ENCODE results near the gene PALM.

- no peak for TF ChIP-seq ZNF232 (CRISPR knock-in tag; IDR thresholded peaks at IDR 0.05)
- no peak for TF ChIP-seq NFYB (CRISPR knock-in tag; conservative IDR thresholded peaks at IDR 0.05; ENCODE audit: low read depth)
Measured at GRCh38 chr19:795073-795611, 86.4 kb downstream of the PALM start.

Data from WTC11 (cell line).